Hepatocyte (in vitro differentiated cells): Measurements from ENCODE around the gene SCRN2.

Experiments
- EZH2 ChIP-seq: fragments of 200-600 bp; sonication (generic); IDR thresholded peaks from 2 replicates; pipeline ENCODE4 v1.6.1; 2016; ENCODE audit warnings: antibody characterized with exemption, mild to moderate bottlenecking, borderline replicate concordance
- TF ChIP-seq, protein P1 (sequence below): fragments of 200-600 bp; sonication (generic); IDR thresholded peaks from 2 replicates; pipeline ENCODE4 v1.5.1; 2016; ENCODE audit warnings: antibody characterized with exemption, mild to moderate bottlenecking; ENCODE audit not compliant: poor library complexity

DNA sequence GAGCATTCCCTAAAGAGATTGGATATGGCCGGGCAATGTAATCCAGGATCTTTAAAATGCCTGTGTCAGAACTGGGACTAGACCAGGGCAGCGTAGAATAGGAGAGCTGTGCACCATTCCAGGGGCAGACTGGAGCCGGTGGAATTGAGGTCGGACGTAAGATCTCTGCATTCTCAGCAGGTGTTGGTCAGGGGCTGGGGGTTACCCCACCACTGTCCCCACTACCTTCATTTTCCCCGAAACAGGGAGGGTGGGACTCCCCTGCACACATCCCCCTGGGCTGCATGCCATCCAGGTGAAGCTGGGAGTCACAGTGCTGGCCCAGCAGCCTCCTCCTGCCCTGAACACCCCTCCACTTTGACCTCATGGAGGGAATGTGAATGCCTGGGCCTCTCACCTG, 37.3 kb downstream of the SCRN2 start:
- TF ChIP-seq, protein P1, sequence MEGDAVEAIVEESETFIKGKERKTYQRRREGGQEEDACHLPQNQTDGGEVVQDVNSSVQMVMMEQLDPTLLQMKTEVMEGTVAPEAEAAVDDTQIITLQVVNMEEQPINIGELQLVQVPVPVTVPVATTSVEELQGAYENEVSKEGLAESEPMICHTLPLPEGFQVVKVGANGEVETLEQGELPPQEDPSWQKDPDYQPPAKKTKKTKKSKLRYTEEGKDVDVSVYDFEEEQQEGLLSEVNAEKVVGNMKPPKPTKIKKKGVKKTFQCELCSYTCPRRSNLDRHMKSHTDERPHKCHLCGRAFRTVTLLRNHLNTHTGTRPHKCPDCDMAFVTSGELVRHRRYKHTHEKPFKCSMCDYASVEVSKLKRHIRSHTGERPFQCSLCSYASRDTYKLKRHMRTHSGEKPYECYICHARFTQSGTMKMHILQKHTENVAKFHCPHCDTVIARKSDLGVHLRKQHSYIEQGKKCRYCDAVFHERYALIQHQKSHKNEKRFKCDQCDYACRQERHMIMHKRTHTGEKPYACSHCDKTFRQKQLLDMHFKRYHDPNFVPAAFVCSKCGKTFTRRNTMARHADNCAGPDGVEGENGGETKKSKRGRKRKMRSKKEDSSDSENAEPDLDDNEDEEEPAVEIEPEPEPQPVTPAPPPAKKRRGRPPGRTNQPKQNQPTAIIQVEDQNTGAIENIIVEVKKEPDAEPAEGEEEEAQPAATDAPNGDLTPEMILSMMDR: no peak
- TF ChIP-seq EZH2: no peak
